Activated CD8-positive, alpha-beta T cell treated with anti-CD3 and anti-CD28 coated beads, Interleukin-2, amount 10 ng/mL, durations not matched to agents 7 days and 5 days (primary cell): ENCODE results near the gene STPG2. TPM values are rescaled to one million over a fixed set of nuclear protein-coding genes. Genes with fewer than 3 reads are reported as not detected.

Experiments
- ATAC-seq: fragments of 150-1000 bp; cut with Tn5 transposase; one replicate; pipeline ENCODE4 v1.10.0; 2021; ENCODE audit warnings: moderate library complexity
- CTCF ChIA-PET: fragments of 350-600 bp; sonication (Branson Sonifier 250); formaldehyde crosslinking; loops from one replicate; lab custom pipeline; 2021; ENCODE audit warnings: antibody characterized with exemption; lab: Charles Lee
- POLR2A ChIA-PET: fragments of 350-600 bp; sonication (Branson Sonifier 250); formaldehyde crosslinking; loops from one replicate; lab custom pipeline; 2021; ENCODE audit warnings: antibody characterized with exemption; lab: Charles Lee
- DNase-seq: peaks from one replicate; pipeline ENCODE4 v3.0.0-alpha.2; 2020
- H3K27ac Mint-ChIP-seq: one replicate; pipeline ENCODE4 v1.8.0; 2021; ENCODE audit warnings: mild to moderate bottlenecking, mixed read lengths
- H3K27me3 Mint-ChIP-seq: one replicate; pipeline ENCODE4 v1.8.0; 2021; ENCODE audit warnings: low read depth, mixed read lengths
- H3K36me3 Mint-ChIP-seq: one replicate; pipeline ENCODE4 v1.8.0; 2021; ENCODE audit warnings: low read depth, mixed read lengths
- H3K4me1 Mint-ChIP-seq: one replicate; pipeline ENCODE4 v1.8.0; 2021; ENCODE audit warnings: low read depth, mixed read lengths
- H3K4me3 Mint-ChIP-seq: one replicate; pipeline ENCODE4 v1.8.0; 2021; ENCODE audit warnings: mild to moderate bottlenecking, mixed read lengths
- H3K9me3 Mint-ChIP-seq: one replicate; pipeline ENCODE4 v1.8.0; 2022; ENCODE audit warnings: mixed read lengths; ENCODE audit not compliant: insufficient read depth
- total RNA-seq, 2 experiments: library from RNA; stranded (reverse); gene quantifications; one replicate each; pipeline ENCODE4 v1.2.3, GENCODE V29; 2021

STPG2 gene
- total RNA-seq, 2 experiments from 2014 or later = not detected

DNA sequence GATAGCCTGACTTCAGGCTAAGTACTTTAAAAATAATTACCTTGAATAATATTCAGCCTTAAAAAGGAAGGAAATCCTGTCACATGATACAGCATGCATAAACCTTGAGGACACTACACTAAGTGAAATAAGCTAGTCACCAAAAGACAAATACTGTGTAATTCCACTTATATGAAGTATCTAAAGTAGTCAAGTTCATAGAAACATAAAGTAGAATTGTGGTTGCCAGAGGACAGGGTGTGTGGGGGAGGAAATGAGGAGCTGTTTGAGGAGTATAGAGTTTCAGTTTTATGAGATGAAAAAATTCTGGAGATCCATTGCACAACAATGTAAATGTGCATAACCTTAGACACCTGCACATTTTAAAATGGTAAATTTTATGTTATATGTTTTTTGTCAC is 5.6 kb upstream of the STPG2 start:
- ATAC-seq = peak; percentile 57
- POLR2A ChIA-PET = no interaction called here
- H3K27ac Mint-ChIP-seq = no peak overlapping the region

DNA sequence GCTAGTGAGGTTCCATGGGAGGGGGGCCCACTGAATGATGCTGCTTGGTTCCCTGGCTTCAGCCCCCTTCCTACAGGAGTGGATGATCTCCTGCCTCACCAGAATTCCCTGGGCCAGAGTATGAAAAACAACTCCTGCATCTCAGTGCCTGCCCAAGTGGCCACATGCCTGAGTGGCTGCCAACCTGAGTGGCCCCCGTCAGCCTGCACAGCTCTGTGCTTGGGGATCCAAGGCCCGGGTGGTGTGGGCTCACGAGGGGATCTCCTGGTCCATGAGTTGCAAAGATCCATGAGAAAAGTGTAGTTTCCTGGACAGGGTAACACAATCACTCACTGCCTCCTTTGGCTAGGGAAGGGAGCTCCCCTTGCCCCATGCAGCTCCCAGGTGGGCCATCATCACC is 17.1 kb downstream of the STPG2 start:
- no peaks in the 10 kb centered on the region for H3K4me1 Mint-ChIP-seq
- CTCF ChIA-PET = interaction anchor here (0.6 kb wide), 2 partner anchors 903 to 1287 kb away, joined by 3 read pairs; no protein-coding TSS in a partner anchor
- H3K27me3 Mint-ChIP-seq = peaks cover 2% of the 10 kb centered on the region

More for the DNA sequence above, 5.6 kb upstream of the STPG2 start:
- Mint-ChIP-seq H3K27me3 (peaks cover 6% of the 10 kb centered on the region), H3K4me1 (peaks cover 34% of the 10 kb centered on the region), H3K4me3 (no peak overlapping the region), H3K9me3 (peaks cover 2% of the 10 kb centered on the region), H3K36me3 (peaks cover 6% of the 10 kb centered on the region)
- CTCF ChIA-PET = interaction anchor here (0.9 to 2.2 kb wide), 4 partner anchors 319 to 1255 kb away, joined by 3 to 12 read pairs (median 4); partner anchors contain the start of gene METAP1
- DNase-seq = no peak

DNA sequence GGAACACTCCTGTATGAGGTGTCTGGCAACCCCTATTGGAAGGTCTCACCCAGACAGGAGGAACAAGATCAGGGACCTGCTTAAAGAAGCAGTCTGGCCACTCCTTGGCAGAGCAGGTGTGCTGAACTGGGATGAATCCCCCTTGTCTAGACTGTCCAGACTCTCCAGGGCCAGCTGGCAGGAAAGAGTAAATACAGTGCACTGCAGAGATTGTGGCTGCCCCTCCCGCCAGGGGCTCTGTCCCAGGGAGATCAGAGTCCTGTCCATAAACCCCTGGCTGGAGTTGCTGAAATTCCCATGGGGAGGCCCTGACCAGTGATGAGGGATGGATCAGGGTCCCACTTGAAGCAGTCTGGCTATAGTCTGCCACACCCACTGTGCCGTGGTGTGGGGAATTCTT is 17.7 kb downstream of the STPG2 start:
- no peak for DNase-seq
- Mint-ChIP-seq H3K4me3 (no peak overlapping the region), H3K27me3 (peaks cover 2% of the 10 kb centered on the region), H3K27ac (no peak overlapping the region), H3K36me3 (no peaks in the 10 kb centered on the region), H3K9me3 (no peaks in the 10 kb centered on the region), H3K4me1 (no peaks in the 10 kb centered on the region)
- ATAC-seq = no peak
- ChIA-PET POLR2A (no interaction called here), CTCF (interaction anchor here (0.6 kb wide), 1 partner anchor 1288 kb away, joined by 3 read pairs; no protein-coding TSS in a partner anchor)

More for the DNA sequence above, 17.1 kb downstream of the STPG2 start:
- Mint-ChIP-seq H3K4me3 (no peak overlapping the region), H3K36me3 (no peaks in the 10 kb centered on the region), H3K27ac (no peak overlapping the region), H3K9me3 (no peaks in the 10 kb centered on the region)
- DNase-seq = no peak
- POLR2A ChIA-PET = no interaction called here
- no peak for ATAC-seq

DNA sequence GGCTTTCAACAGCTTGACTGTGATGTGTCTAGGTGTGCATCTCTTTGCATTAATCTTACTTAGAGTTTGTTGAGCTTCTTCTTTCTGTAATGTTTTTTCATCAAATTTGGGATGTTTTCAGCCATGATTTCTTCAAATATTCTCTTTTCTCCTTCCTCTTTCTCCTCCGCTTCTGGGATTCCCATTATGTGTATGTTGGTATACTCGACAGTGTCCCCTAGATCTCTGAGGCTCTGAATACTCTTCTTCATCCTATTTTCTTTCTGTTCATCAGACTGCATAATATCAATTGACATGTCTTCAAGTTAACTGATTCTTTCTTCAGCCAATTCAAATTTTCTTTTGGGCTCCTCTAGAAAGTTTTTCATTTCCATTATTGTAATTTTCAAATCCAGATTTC is 25.9 kb downstream of the STPG2 start:
- POLR2A ChIA-PET = no interaction called here

DNA sequence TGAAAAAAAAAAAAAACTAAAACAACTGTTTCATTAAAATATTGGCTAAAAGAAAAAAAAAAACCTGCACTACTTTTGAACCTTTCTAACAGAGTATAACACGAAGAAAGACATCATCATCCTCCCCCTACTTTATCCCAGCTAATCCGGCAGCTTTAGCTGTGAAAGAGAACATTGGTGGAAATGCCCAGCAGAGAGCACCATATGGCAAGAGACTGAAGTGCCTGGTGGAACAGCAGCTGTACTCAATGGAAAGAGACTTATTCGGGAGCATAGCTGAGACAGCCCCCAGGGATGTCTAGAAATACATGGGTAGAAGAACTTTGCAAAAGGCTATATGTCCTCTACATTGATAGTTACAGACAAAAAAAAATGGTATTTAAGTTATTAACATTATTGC is 30.3 kb downstream of the STPG2 start:
- peaks cover 6% of the 10 kb centered on the region for H3K9me3 Mint-ChIP-seq
- no peak overlapping the region for H3K4me3 Mint-ChIP-seq
- H3K36me3 Mint-ChIP-seq = no peaks in the 10 kb centered on the region
- ChIA-PET CTCF (interaction anchor here (1.4 kb wide), 1 partner anchor 882 kb away, joined by 4 read pairs; no protein-coding TSS in a partner anchor), POLR2A (no interaction called here)
- DNase-seq (no peak), ATAC-seq (no peak)
- peaks cover 2% of the 10 kb centered on the region for H3K27me3 Mint-ChIP-seq
- H3K27ac Mint-ChIP-seq = no peak overlapping the region
- H3K4me1 Mint-ChIP-seq = no peaks in the 10 kb centered on the region

More for the DNA sequence above, 25.9 kb downstream of the STPG2 start:
- H3K4me3 Mint-ChIP-seq = no peak overlapping the region
- CTCF ChIA-PET = no interaction called here
- peaks cover 6% of the 10 kb centered on the region for H3K9me3 Mint-ChIP-seq
- peaks cover 2% of the 10 kb centered on the region for H3K27me3 Mint-ChIP-seq
- DNase-seq = no peak
- no peaks in the 10 kb centered on the region for H3K36me3 Mint-ChIP-seq
- H3K27ac Mint-ChIP-seq = no peak overlapping the region
- no peak for ATAC-seq
- H3K4me1 Mint-ChIP-seq = no peaks in the 10 kb centered on the region

DNA sequence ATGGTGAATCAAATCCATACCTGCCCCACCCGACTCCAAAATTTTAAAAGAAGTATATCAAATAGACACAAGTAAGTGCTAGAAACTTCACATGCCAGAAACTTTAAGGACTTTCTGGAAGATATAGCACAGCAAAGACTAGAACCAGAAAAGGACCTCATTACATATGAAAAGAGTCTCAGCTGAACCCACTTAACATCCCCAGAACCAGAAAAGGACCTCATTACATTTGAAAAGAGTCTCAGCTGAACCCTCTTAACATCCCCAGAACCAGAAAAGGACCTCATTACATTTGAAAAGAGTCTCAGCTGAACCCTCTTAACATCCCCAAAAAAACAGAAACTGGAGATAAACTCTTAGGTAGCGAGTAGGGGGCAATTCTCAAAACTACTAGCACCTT is 32.3 kb downstream of the STPG2 start:
- Mint-ChIP-seq H3K9me3 (no peaks in the 10 kb centered on the region), H3K4me3 (no peak overlapping the region), H3K27ac (no peak overlapping the region), H3K27me3 (peaks cover 4% of the 10 kb centered on the region), H3K36me3 (no peaks in the 10 kb centered on the region), H3K4me1 (no peaks in the 10 kb centered on the region)
- CTCF ChIA-PET = no interaction called here
- POLR2A ChIA-PET = no interaction called here
- ATAC-seq (no peak), DNase-seq (no peak)

DNA sequence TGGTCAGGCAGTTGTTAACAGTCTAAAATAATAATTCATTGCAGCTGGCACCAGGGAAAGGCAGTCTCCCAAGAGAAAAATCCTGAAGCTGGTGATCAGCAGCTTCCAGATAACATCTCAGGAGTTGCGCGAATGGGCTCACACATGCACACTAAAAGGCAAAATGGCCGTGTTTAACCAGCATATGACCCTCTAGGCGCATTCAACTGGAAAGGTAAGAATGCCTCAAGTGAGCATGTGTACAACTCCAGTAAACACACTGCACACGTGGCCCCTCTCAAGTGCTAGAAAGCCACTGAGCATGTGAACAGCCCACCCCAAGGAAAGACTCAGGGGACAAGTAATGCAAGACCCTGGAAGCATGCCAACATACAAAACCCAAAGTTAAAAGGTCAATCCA is 33.1 kb downstream of the STPG2 start:
- no peaks in the 10 kb centered on the region for H3K4me1 Mint-ChIP-seq
- no peak overlapping the region for H3K4me3 Mint-ChIP-seq
- ChIA-PET CTCF (no interaction called here), POLR2A (no interaction called here)
- H3K27me3 Mint-ChIP-seq = peaks cover 4% of the 10 kb centered on the region
- no peaks in the 10 kb centered on the region for H3K9me3 Mint-ChIP-seq
- no peaks in the 10 kb centered on the region for H3K36me3 Mint-ChIP-seq
- ATAC-seq (no peak), DNase-seq (no peak)
- H3K27ac Mint-ChIP-seq = no peak overlapping the region

DNA sequence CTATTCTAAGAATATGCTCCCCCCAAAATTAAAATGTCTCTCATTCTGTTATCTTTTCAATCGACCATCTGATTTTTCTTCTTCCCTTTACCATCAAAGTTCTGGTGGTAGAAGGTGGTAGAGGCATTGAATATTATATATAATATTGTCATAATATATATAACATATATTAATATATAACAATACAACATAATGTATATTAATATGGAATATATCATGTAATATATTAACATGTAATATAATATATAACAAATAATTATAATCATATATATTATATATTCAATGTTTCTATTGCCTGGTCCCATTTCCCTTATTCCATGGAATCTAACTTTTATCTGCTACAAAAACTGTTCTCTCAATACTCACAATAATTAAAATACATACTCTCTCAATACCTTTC is 40.6 kb downstream of the STPG2 start:
- DNase-seq (no peak), ATAC-seq (no peak)
- peaks cover 5% of the 10 kb centered on the region for H3K27me3 Mint-ChIP-seq
- ChIA-PET CTCF (no interaction called here), POLR2A (no interaction called here)
- H3K27ac Mint-ChIP-seq = no peak overlapping the region
- no peak overlapping the region for H3K4me3 Mint-ChIP-seq
- no peaks in the 10 kb centered on the region for H3K36me3 Mint-ChIP-seq
- no peaks in the 10 kb centered on the region for H3K4me1 Mint-ChIP-seq
- H3K9me3 Mint-ChIP-seq = no peaks in the 10 kb centered on the region

DNA sequence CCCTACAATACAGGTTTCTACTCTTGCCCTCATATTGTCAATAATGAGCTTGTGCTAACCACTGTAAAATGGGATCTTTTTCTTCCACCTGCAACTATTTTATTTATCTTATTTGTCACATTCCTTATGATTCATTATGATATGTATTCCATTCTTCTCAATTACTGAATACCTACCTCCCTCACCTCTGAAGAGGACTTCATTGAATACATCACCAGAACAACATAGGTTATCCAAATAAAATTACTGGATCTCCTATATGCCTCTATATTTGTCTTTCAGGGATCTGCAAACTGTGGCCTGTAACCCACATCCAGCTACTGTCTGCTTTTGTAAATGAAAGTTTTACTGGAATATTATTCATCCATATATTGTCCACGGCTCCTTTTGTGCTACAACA is 41.3 kb downstream of the STPG2 start:
- no peaks in the 10 kb centered on the region for H3K9me3 Mint-ChIP-seq
- H3K4me1 Mint-ChIP-seq = no peaks in the 10 kb centered on the region
- peaks cover 3% of the 10 kb centered on the region for H3K27me3 Mint-ChIP-seq
- no peaks in the 10 kb centered on the region for H3K36me3 Mint-ChIP-seq
- CTCF ChIA-PET = no interaction called here
- POLR2A ChIA-PET = no interaction called here
- ATAC-seq (no peak), DNase-seq (no peak)
- H3K27ac Mint-ChIP-seq = no peak overlapping the region
- no peak overlapping the region for H3K4me3 Mint-ChIP-seq

DNA sequence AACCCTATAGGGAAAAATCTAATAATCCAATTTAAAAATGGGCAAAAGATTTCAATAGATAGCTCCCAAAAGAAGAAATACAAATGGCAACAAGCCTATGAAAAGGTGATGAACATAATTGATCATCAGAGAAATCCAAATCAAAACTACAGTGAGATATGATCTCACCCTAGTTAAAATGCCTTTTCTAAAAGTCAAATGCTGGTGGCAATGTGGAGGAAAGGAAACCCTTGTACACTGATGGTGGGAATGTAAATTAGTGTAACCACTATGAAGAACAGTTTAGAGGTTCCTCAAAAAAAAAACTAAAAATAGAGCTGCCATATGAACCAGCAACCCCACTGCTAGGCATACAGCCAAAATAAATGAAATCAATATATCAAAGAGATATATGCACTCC is 44.5 kb downstream of the STPG2 start:
- Mint-ChIP-seq H3K36me3 (no peaks in the 10 kb centered on the region), H3K4me1 (no peaks in the 10 kb centered on the region), H3K27me3 (peaks cover 6% of the 10 kb centered on the region), H3K4me3 (no peak overlapping the region), H3K27ac (no peak overlapping the region), H3K9me3 (no peaks in the 10 kb centered on the region)
- no peak for DNase-seq
- no peak for ATAC-seq
- ChIA-PET POLR2A (no interaction called here), CTCF (no interaction called here)

DNA sequence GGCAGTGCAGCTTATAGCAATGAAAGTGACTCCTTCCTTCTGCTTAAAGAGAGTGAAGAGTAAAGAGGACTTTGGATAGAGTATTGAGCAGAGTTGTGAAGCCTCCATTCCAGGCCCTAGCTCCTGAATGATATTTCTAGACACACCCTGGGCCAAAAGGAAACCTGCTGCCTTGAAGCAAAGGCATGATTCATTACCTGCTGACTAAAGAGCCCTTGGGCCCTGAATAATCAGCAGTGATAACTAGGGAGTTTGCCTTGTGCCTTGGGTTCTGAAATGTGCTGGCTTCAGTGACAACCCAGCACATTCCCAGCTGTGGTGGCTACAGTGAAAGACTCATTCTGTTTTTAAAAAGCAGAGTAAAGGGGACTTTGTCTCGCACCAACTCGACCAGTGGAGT is 49.2 kb downstream of the STPG2 start:
- Mint-ChIP-seq H3K4me1 (no peaks in the 10 kb centered on the region), H3K9me3 (no peaks in the 10 kb centered on the region), H3K36me3 (no peaks in the 10 kb centered on the region), H3K27me3 (peaks cover 8% of the 10 kb centered on the region), H3K27ac (no peak overlapping the region), H3K4me3 (no peak overlapping the region)
- CTCF ChIA-PET = no interaction called here
- POLR2A ChIA-PET = no interaction called here
- ATAC-seq (no peak), DNase-seq (no peak)

DNA sequence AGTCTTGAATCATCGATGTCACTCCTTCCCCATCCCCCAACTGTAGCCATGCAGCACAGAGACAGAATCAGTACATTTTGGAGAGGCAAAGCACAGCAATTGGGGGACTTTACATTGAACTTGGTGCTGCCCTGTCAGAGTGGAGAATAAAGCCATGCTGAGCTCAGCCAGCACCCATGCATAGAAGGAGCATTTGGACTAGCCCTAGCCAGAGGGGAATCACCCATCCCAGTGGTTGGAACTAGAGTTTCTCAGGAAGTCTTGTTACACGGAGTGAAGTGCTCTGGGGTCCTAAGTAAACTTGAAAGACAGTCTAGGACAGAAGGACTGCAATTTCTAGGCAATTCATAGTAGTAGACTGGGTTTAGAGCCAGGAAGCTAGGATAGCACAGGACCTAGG is 49.6 kb downstream of the STPG2 start:
- no peak overlapping the region for H3K27ac Mint-ChIP-seq
- POLR2A ChIA-PET = no interaction called here
- CTCF ChIA-PET = no interaction called here

DNA sequence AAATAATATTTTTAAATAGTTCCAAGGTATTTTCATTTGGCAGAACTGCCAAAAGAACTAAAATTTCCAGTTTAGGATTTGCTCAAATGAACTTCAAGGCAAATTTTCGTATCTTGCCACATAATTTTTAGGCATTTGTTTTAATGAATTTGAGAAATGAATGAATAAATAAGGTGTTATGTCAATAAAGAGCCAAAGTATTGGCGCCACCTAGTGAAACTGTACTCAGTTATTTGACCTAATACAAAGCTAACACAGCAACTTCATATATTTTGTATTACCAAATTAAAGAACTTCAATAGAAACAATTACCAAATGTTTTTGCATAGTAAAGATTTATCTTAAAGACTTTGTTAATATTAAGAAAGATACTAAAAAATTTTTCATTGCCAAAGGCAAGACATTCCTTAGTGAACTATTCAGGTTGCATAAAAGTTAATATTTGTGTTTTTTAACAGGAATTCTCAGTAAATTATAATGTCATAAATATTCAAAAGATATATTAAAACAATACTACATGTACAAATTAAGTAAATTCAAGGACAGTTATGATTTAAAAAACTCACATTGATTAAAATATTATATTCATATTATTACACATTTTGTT is 50.3 kb downstream of the STPG2 start:
- Mint-ChIP-seq H3K27ac (no peak overlapping the region), H3K36me3 (no peaks in the 10 kb centered on the region), H3K4me1 (no peaks in the 10 kb centered on the region), H3K9me3 (no peaks in the 10 kb centered on the region), H3K27me3 (peaks cover 8% of the 10 kb centered on the region), H3K4me3 (no peak overlapping the region)
- POLR2A ChIA-PET = no interaction called here
- DNase-seq (no peak), ATAC-seq (no peak)
- CTCF ChIA-PET = no interaction called here

More for the DNA sequence above, 49.6 kb downstream of the STPG2 start:
- no peak for ATAC-seq
- no peaks in the 10 kb centered on the region for H3K9me3 Mint-ChIP-seq
- DNase-seq = no peak
- no peaks in the 10 kb centered on the region for H3K4me1 Mint-ChIP-seq
- peaks cover 8% of the 10 kb centered on the region for H3K27me3 Mint-ChIP-seq
- H3K36me3 Mint-ChIP-seq = no peaks in the 10 kb centered on the region
- H3K4me3 Mint-ChIP-seq = no peak overlapping the region
